ENCODE results near the gene KRT76. TPM values are rescaled to one million over a fixed set of nuclear protein-coding genes. Genes with fewer than 3 reads are reported as not detected.

Gene KRT76
- total and polyA plus RNA-seq, 2 donors (not counting 1 experiment from before 2014, with no cell fraction given), result not detected

- Mint-ChIP-seq H3K4me1 (no peaks in the 10 kb centered on the region), H3K27ac (no peak overlapping the region), H3K27me3 (peaks cover 23% of the 10 kb centered on the region), H3K9me3 (ENCODE audit: insufficient read depth) (no peaks in the 10 kb centered on the region), H3K4me3 (no peak overlapping the region)
- WGBS (ENCODE audit: insufficient coverage), result 63% methylated on average over 2 of the region's 3 CpGs
- peaks cover 0 to 12% (median 0%) of the 10 kb centered on the region in 4 experiments for H3K27me3 ChIP-seq (replicated peaks in 1 of 4; ENCODE audit: control extremely low read depth in 1 of 4, control insufficient read depth in 3 of 4, insufficient read depth in 4 of 4, low read length in 3 of 4)
- TF ChIP-seq CTCF (IDR thresholded peaks at IDR 0.05) (no peak), EZH2 (IDR thresholded peaks at IDR 0.05; ENCODE audit: borderline replicate concordance, insufficient read depth, low read depth, low read length, poor library complexity, severe bottlenecking) (no peak)
- no peaks in the 10 kb centered on the region for H3K4me1 ChIP-seq (ENCODE audit: control insufficient read depth in 2 of 2, insufficient read depth in 2 of 2, low read length in 2 of 2)
- no peak overlapping the region for H3K27ac ChIP-seq (ENCODE audit: low read length in 2 of 2)
- no peaks in the 10 kb centered on the region for H3K9me3 ChIP-seq (ENCODE audit: control extremely low read depth in 1 of 3, control insufficient read depth in 2 of 3, insufficient read depth in 1 of 3, low read length in 2 of 3)
- H3K4me3 ChIP-seq (ENCODE audit: control extremely low read depth in 1 of 5, extremely low read depth in 1 of 5, insufficient read depth in 1 of 5, low read depth in 2 of 5, low read length in 4 of 5), result no peak overlapping the region
- H3K4me2 ChIP-seq (replicated peaks; ENCODE audit: low read depth, low read length, poor library complexity, severe bottlenecking), result no peak overlapping the region
- ATAC-seq (ENCODE audit: low read depth) (no peak), DNase-seq (no peak)
- H3K9ac ChIP-seq (ENCODE audit: low read length), result no peak overlapping the region
- ChIA-PET CTCF (no interaction called here), POLR2A (no interaction called here)
- H3K79me2 ChIP-seq (ENCODE audit: control insufficient read depth, insufficient read depth, low read length), result no peaks in the 10 kb centered on the region
- H2AFZ ChIP-seq (ENCODE audit: insufficient read depth, low read depth, low read length, poor library complexity, severe bottlenecking), result no peak overlapping the region
- H3K36me3 ChIP-seq (replicated peaks in 1 of 2; ENCODE audit: control extremely low read depth in 1 of 2, control insufficient read depth in 1 of 2, extremely low read depth in 1 of 2, insufficient read depth in 2 of 2, low read length in 1 of 2), result no peaks in the 10 kb centered on the region
- no peaks in the 10 kb centered on the region for H4K20me1 ChIP-seq (ENCODE audit: control insufficient read depth, insufficient read depth, low read length, poor library complexity, severe bottlenecking)
- intact Hi-C loops (cut with micrococcal nuclease), result no loop called here
Observed at GRCh38 chr12:52769354-52769753, 7.8 kb downstream of the KRT76 start.

- no peaks in the 10 kb centered on the region for H3K9me3 Mint-ChIP-seq (ENCODE audit: insufficient read depth)
- ATAC-seq (ENCODE audit: low read depth), result no peak
- no peaks in the 10 kb centered on the region for H3K79me2 ChIP-seq (ENCODE audit: control insufficient read depth, insufficient read depth, low read length)
- WGBS (ENCODE audit: insufficient coverage), result 91% methylated on average over 10 of the region's 10 CpGs
- H3K9ac ChIP-seq (ENCODE audit: low read length), result no peak overlapping the region
- no peak overlapping the region for H2AFZ ChIP-seq (ENCODE audit: insufficient read depth, low read depth, low read length, poor library complexity, severe bottlenecking)
- H3K4me3 Mint-ChIP-seq, result no peak overlapping the region
- H3K4me1 Mint-ChIP-seq, result no peaks in the 10 kb centered on the region
- no peak for DNase-seq
- no peaks in the 10 kb centered on the region for H3K4me1 ChIP-seq (ENCODE audit: control insufficient read depth in 2 of 2, insufficient read depth in 2 of 2, low read length in 2 of 2)
- POLR2A ChIA-PET, result no interaction called here
- TF ChIP-seq EZH2 (IDR thresholded peaks at IDR 0.05; ENCODE audit: borderline replicate concordance, insufficient read depth, low read depth, low read length, poor library complexity, severe bottlenecking) (no peak), CTCF (IDR thresholded peaks at IDR 0.05) (no peak)
- no peaks in the 10 kb centered on the region for H3K9me3 ChIP-seq (ENCODE audit: control extremely low read depth in 1 of 3, control insufficient read depth in 2 of 3, insufficient read depth in 1 of 3, low read length in 2 of 3)
- no peaks in the 10 kb centered on the region for H4K20me1 ChIP-seq (ENCODE audit: control insufficient read depth, insufficient read depth, low read length, poor library complexity, severe bottlenecking)
- H3K4me2 ChIP-seq (replicated peaks; ENCODE audit: low read depth, low read length, poor library complexity, severe bottlenecking), result no peak overlapping the region
- no peak overlapping the region for H3K4me3 ChIP-seq (ENCODE audit: control extremely low read depth in 1 of 5, extremely low read depth in 1 of 5, insufficient read depth in 1 of 5, low read depth in 2 of 5, low read length in 4 of 5)
- CTCF ChIA-PET, result no interaction called here
- no peak overlapping the region for H3K27ac Mint-ChIP-seq
- H3K27ac ChIP-seq (ENCODE audit: low read length in 2 of 2), result no peak overlapping the region
- H3K27me3 ChIP-seq (replicated peaks in 1 of 4; ENCODE audit: control extremely low read depth in 1 of 4, control insufficient read depth in 3 of 4, insufficient read depth in 4 of 4, low read length in 3 of 4), result peaks cover 0 to 12% (median 0%) of the 10 kb centered on the region in 4 experiments
- H3K36me3 ChIP-seq (replicated peaks in 1 of 2; ENCODE audit: control extremely low read depth in 1 of 2, control insufficient read depth in 1 of 2, extremely low read depth in 1 of 2, insufficient read depth in 2 of 2, low read length in 1 of 2), result no peaks in the 10 kb centered on the region
- H3K27me3 Mint-ChIP-seq, result peaks cover 23% of the 10 kb centered on the region
- intact Hi-C loops (cut with micrococcal nuclease), result no loop called here
Observed at GRCh38 chr12:52768479-52769200, 8.5 kb downstream of the KRT76 start.
